Heart right ventricle (tissue), 16 donors: ENCODE results near the gene MT1F. TPM values are rescaled to one million over a fixed set of nuclear protein-coding genes. Genes with fewer than 3 reads are reported as not detected.

Experiments
- ATAC-seq, 8 donors: fragments of 200-7000 bp; cut with Tn5 transposase; one replicate each; pipeline ENCODE4 v1.9.1; 2020; ENCODE audit warnings: mild to moderate bottlenecking in 8 of 8, moderate library complexity in 8 of 8, moderate number of reproducible peaks in 1 of 8
- DNase-seq, 2 donors: peaks; one replicate each; pipeline ENCODE4 v3.0.0-alpha.2; 2020
- H3K27ac ChIP-seq, 10 donors: fragments of 200-600 bp; sonication (generic) in 2 of 10; one replicate each; pipeline versions ENCODE4 v1.5.0 to v1.8.0; 2020 to 2022; ENCODE audit warnings: mild to moderate bottlenecking in 3 of 10
- H3K27me3 ChIP-seq, 7 donors: fragments of 200-600 bp; one replicate each; pipeline ENCODE4 v1.8.0; 2021 to 2022; ENCODE audit warnings: mild to moderate bottlenecking in 2 of 7
- H3K36me3 ChIP-seq, 9 donors: fragments of 200-600 bp; sonication (generic) in 1 of 9; one replicate each; pipeline versions ENCODE4 v1.5.0 to v1.8.0; 2020 to 2022; ENCODE audit warnings: mild to moderate bottlenecking in 2 of 9
- H3K4me1 ChIP-seq, 9 donors: fragments of 200-600 bp; sonication (generic) in 1 of 9; one replicate each; pipeline versions ENCODE4 v1.5.0 to v1.8.0; 2020 to 2022; ENCODE audit warnings: mild to moderate bottlenecking in 4 of 9
- H3K4me3 ChIP-seq, 10 donors: fragments of 200-600 bp; sonication (generic) in 2 of 10; one replicate each; pipeline versions ENCODE4 v1.5.0 to v1.8.0; 2020 to 2022; ENCODE audit warnings: mild to moderate bottlenecking in 7 of 10, moderate library complexity in 2 of 10
- H3K9me3 ChIP-seq, 11 donors: fragments of 200-600 bp in 10 of 11; sonication (generic) in 2 of 11; one replicate each; pipeline versions ENCODE4 v1.5.0 to v1.8.0; 2013 to 2022; ENCODE audit warnings: mild to moderate bottlenecking in 2 of 11, control low read depth in 1 of 11, moderate library complexity in 1 of 11
- WGBS, 2 donors: extraction: QIAGEN DNeasy Blood & Tissue Kit; methylation state at CpG; one replicate each; pipeline ENCODE4 v1.1.7; 2013; ENCODE audit warnings: inconsistent platforms in 1 of 2; 5-methylcytosine and 5-hydroxymethylcytosine counted together
- intact Hi-C, 10 donors: fragments of 100-400 bp; cut with DNase I; formaldehyde crosslinking; loops; one replicate each; pipeline versions ENCODE4 v1.11.1 to v1.14.2; 2022
- polyA plus RNA-seq, 2 donors: library from polyadenylated mRNA; stranded (reverse); fragments of 200-250 nt; gene quantifications; one replicate each; pipeline ENCODE4 v1.2.3, GENCODE V29; 2013
- total RNA-seq, 10 donors: library from RNA; stranded (reverse); fragmentation: NEBNext Ultra II Directional in 3 of 10; extraction: Animal tissue kit (Norgen Biotek cat#: 25700) in 3 of 10; gene quantifications; one replicate each; pipeline versions ENCODE4 v1.2.1 to v1.2.4, GENCODE V29; 2021 to 2023
- TF ChIP-seq, protein P1 (sequence below), 9 donors: fragments of 200-600 bp; sonication (generic) in 2 of 9; IDR thresholded peaks; one replicate each; pipeline versions ENCODE4 v1.5.0 to v1.8.0; 2021 to 2022; ENCODE audit warnings: antibody characterized with exemption in 9 of 9, mild to moderate bottlenecking in 5 of 9, moderate library complexity in 1 of 9
- donor health status: Arrhythmogenic right ventricular cardiomyopathy.
- donor health status: ischemic (EF 13 %, LVEDD 7.1; RV severe dilation, severe dysfunction).
- donor health status: healthy with polysubstance abuse.
- donor health status: DM: no; HTN: yes; CAD: no.
- donor health status: DM: no; HTN: no; CAD: no.
- donor health status: ischemic (EF 25% LVEDD 6.9; RV normal size, moderate dysfunction).
- donor health status: ischemic (EF 25% LVEDD 5.7; RV mildly dilated, moderate dysfunction).
- donor health status: healthy.
- donor health status: DM: yes; HTN: yes; CAD: no.
- donor health status: Ischemic cardiomyopathy.
- donor health status: ischemic (EF 35%, LVEDD 5.7; RV mildly dilated, moderate dysfunction).
- donor health status: nonischemic (EF 11% LVEDD 7.7; RV severe dilation, severe dysfunction).
- donor health status: DM: yes; HTN: yes; CAD: no.
- donor health status: PGD.
- donor health status: ischemic (EF 29% LVEDD 5.4; RV normal size, mild dysfunction).
- donor health status: nonischemic (EF 23%, LVEDD 6.1; RV moderate dilation, normal function).

The MT1F gene
- total and polyA plus RNA-seq, 12 donors, result 0.98 to 7.7 (median 2.4) TPM

DNA sequence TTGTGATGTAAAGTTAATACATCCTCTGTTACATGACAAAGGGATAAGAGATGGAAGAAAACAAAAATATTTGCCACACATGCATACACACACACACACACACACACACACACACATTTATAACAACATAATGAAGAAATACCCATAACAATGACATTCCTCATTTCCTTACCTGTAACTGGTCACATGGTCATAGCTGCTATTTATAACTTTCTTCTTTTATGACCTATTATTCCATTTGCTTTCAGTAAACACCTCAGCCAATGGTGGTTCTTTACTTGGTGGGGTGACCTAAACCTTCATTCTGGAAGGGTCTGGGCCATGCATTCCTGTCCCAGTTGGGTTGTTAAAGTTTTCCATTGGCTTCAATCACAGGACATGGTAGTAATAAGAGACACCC, 44.1 kb upstream of the MT1F start:
- Histone ChIP-seq H3K27ac (no peak overlapping the region), H3K9me3 (no peaks in the 10 kb centered on the region), H3K36me3 (no peaks in the 10 kb centered on the region), H3K4me1 (peaks cover 18 to 60% (median 56%) of the 10 kb centered on the region in 9 donors), H3K4me3 (no peak overlapping the region), H3K27me3 (peaks cover 0 to 20% (median 0%) of the 10 kb centered on the region in 7 donors)
- ATAC-seq (no peak), DNase-seq (no peak)
- TF ChIP-seq, protein P1, sequence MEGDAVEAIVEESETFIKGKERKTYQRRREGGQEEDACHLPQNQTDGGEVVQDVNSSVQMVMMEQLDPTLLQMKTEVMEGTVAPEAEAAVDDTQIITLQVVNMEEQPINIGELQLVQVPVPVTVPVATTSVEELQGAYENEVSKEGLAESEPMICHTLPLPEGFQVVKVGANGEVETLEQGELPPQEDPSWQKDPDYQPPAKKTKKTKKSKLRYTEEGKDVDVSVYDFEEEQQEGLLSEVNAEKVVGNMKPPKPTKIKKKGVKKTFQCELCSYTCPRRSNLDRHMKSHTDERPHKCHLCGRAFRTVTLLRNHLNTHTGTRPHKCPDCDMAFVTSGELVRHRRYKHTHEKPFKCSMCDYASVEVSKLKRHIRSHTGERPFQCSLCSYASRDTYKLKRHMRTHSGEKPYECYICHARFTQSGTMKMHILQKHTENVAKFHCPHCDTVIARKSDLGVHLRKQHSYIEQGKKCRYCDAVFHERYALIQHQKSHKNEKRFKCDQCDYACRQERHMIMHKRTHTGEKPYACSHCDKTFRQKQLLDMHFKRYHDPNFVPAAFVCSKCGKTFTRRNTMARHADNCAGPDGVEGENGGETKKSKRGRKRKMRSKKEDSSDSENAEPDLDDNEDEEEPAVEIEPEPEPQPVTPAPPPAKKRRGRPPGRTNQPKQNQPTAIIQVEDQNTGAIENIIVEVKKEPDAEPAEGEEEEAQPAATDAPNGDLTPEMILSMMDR (IDR thresholded peaks at IDR 0.05), result no peak
- intact Hi-C loops, result no loop called here

DNA sequence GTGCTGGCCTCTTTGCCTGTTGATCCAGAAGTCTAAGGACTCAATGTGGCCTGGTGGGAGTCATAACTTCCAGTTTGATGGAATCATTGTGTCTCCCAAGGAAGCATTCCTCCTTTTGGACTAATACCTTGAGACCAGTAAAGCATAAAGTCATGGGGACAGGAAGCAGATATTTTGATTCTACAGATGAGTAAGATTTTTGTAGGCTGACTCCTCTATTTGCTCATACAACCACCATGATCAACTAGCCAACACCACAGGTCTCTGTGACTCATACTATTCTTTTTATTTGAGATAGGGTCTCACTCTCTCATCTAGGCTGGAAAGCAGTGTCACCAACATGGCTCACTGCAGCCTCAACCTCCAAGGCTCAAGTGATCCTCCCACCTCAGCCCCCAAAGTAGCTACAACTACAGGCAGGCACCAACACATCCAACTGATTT, 43.2 kb upstream of the MT1F start:
- intact Hi-C loops, result no loop called here
- Histone ChIP-seq H3K27me3 (peaks cover 0 to 25% (median 0%) of the 10 kb centered on the region in 7 donors), H3K4me1 (peaks cover 18 to 57% (median 49%) of the 10 kb centered on the region in 9 donors), H3K4me3 (no peak overlapping the region), H3K36me3 (no peaks in the 10 kb centered on the region), H3K9me3 (no peaks in the 10 kb centered on the region), H3K27ac (no peak overlapping the region)
- TF ChIP-seq, protein P1 (IDR thresholded peaks at IDR 0.05), result no peak
- DNase-seq (no peak), ATAC-seq (no peak)

DNA sequence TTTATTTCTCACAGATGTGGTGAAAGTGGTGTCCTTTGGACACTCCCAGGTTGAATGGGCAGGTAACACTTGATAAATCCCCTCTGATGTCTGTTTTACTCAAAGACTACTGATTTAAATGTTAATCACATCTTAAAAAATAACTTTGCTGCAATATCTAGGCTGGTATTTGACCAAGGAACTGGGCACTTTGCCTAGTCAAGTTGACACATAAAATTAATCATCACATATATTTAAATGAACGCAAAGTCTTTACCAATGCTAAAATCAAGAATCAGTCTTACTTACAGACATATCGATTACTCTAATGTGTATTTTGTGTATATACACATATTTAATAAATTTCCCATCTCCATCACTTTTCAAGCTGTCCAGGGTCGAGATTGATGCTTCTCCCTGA, 42.4 kb upstream of the MT1F start:
- no peak for DNase-seq
- 96 to 97% methylated on average over 3 of the region's 3 CpGs for WGBS, 2 donors
- intact Hi-C loops, result no loop called here
- Histone ChIP-seq H3K4me3 (no peak overlapping the region), H3K9me3 (no peaks in the 10 kb centered on the region), H3K4me1 (peaks cover 16 to 49% (median 42%) of the 10 kb centered on the region in 9 donors), H3K36me3 (no peaks in the 10 kb centered on the region), H3K27ac (no peak overlapping the region), H3K27me3 (peaks cover 0 to 25% (median 0%) of the 10 kb centered on the region in 7 donors)
- no peak for ATAC-seq
- TF ChIP-seq, protein P1 (IDR thresholded peaks at IDR 0.05), result no peak

DNA sequence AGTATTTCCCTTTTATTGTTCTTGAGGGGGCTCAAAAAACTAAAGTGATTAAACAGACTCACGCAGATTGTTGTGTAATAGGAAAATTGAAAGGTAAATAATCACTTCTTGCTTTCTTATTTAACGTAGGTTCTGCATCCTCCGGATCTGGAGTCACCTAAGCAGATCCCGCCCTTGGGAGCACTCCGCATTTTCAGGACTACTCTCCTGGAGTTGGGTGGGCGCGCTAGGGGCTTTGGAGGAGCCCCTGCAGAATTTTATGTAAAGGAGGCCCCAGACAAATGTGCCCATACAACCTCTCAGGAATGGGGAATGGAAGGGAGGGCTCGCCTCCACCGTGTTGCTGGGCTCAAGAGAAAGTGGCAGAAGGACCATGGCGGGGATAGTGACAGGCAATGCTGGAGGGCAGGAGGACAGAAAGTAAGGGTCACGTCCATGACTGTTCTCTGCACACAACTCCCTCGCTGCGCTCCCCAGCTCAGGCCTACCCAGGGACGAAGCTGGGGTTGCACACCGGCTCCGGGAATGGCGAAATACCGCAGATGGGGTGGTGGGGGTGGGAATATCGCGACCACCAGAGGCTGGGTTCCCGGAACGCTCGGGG, 41.0 kb upstream of the MT1F start:
- H3K36me3 ChIP-seq, result no peaks in the 10 kb centered on the region
- H3K4me3 ChIP-seq, result peak overlapping the region in 9 of 10 donors; percentile 37 to 71 (median 53)
- peak overlapping the region; percentile 6 to 83 (median 78) for H3K27ac ChIP-seq
- H3K9me3 ChIP-seq, result no peaks in the 10 kb centered on the region
- no peak for DNase-seq
- 47 to 49% methylated on average over 23 of the region's 23 CpGs for WGBS, 2 donors
- peaks cover 0 to 25% (median 0%) of the 10 kb centered on the region in 7 donors for H3K27me3 ChIP-seq
- ATAC-seq, result peak in 4 of 8 donors; percentile 4 to 48 (median 12)
- TF ChIP-seq, protein P1 (IDR thresholded peaks at IDR 0.05), result no peak
- H3K4me1 ChIP-seq, result peaks cover 7 to 38% (median 28%) of the 10 kb centered on the region in 9 donors
- intact Hi-C loops, result no loop called here
